Cardiac muscle cell (in vitro differentiated cells and primary cell): Measurements from ENCODE around the gene KDM5A. TPM values are rescaled to one million over a fixed set of nuclear protein-coding genes. Genes with fewer than 3 reads are reported as not detected.
"Not testable (repeated sequence)": the region's sequence is repeated elsewhere in the genome, so short reads cannot be mapped to it uniquely, and the experiment has no call there.

Experiments used
- DNase-seq, 2 donors: peaks; one replicate each; pipeline versions ENCODE4 v3.0.0 to v3.0.0-alpha.2; 2010 to 2017; ENCODE audit warnings: low read depth in 1 of 2, low spot score in 1 of 2
- H3K27ac ChIP-seq: fragments of 200-600 bp; sonication (generic); 2 replicates; pipeline ENCODE4 v1.5.1; 2016
- H3K27me3 ChIP-seq: fragments of 200-600 bp; sonication (generic); 2 replicates; pipeline ENCODE4 v1.6.0; 2016; ENCODE audit warnings: control low read depth
- H3K36me3 ChIP-seq: fragments of 200-600 bp; sonication (generic); 2 replicates; pipeline ENCODE4 v1.5.1; 2016; ENCODE audit warnings: control low read depth
- H3K4me1 ChIP-seq: fragments of 200-600 bp; sonication (generic); 2 replicates; pipeline ENCODE4 v1.8.1; 2017; ENCODE audit warnings: low read depth, mild to moderate bottlenecking, mixed run types
- H3K4me3 ChIP-seq: fragments of 200-600 bp; sonication (generic); 2 replicates; pipeline ENCODE4 v1.5.1; 2016; ENCODE audit warnings: mild to moderate bottlenecking
- H3K9me3 ChIP-seq: fragments of 200-600 bp; sonication (generic); 2 replicates; pipeline ENCODE4 v1.5.1; 2017; ENCODE audit warnings: low read depth, mild to moderate bottlenecking, control low read depth
- CTCF ChIP-seq: IDR thresholded peaks from 2 replicates; pipeline ENCODE4 v1.5.1; 2012; ENCODE audit warnings: low read depth, mild to moderate bottlenecking, low read length
- polyA plus RNA-seq: library from polyadenylated mRNA; unstranded; fragments of >200 nt; fragmentation: Nextera tagmentation; extraction: Ambion mirVana; gene quantifications from 2 replicates; pipeline ENCODE4 v1.2.1, GENCODE V29; 2016
- total RNA-seq: library from RNA; depleted of rRNA; stranded (reverse); fragments of >200 nt; gene quantifications from 2 replicates; pipeline ENCODE4 v1.2.3, GENCODE V29; 2016

KDM5A gene
- total RNA-seq = 36.3 and 36.4 TPM in 2 replicates
- polyA plus RNA-seq = 41.1 and 46.0 TPM in 2 replicates

- TF ChIP-seq CTCF = no peak
- no peaks in the 10 kb centered on the region for H3K9me3 ChIP-seq
- peak within 1 kb of the TSS; percentile 98 for H3K27ac ChIP-seq
- H3K4me1 ChIP-seq = peaks cover 16% of the 10 kb centered on the region
- H3K27me3 ChIP-seq = no peaks in the 10 kb centered on the region
- DNase-seq = peak; percentile 96
- peaks cover 9% of the 10 kb centered on the region for H3K36me3 ChIP-seq
- peak within 1 kb of the TSS; percentile 83 for H3K4me3 ChIP-seq
Measured at GRCh38 chr12:389142-390096, at the start of gene KDM5A. Gene KDM5A, minus strand, starts transcription at chr12:389320. Its CDS starts 229 bp downstream, at chr12:389091.

DNA sequence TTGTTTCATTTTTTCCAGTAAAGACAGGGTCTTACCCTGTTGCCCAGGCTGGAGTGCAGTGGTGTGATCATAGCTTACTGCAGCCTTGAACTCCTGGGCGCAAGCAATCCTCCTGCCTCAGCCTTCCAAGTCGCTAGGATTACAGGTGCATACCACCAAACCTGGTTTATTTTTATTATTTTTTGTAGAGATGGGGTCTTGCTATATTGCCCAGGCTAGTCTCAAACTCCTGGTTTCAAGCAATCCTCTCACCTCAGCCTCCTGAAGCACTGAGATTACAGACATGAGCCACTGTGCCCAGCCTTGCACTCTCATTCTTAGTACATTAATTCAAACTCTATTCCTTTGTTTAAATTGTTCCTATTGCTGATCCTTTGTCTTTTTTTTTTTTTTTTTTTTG is 46.6 kb upstream of the KDM5A start:
- not testable (repeated sequence) for H3K27ac ChIP-seq, H3K9me3 ChIP-seq, H3K4me3 ChIP-seq, H3K27me3 ChIP-seq, DNase-seq, H3K4me1 ChIP-seq
- H3K36me3 ChIP-seq = peaks cover 26% of the 10 kb centered on the region

DNA sequence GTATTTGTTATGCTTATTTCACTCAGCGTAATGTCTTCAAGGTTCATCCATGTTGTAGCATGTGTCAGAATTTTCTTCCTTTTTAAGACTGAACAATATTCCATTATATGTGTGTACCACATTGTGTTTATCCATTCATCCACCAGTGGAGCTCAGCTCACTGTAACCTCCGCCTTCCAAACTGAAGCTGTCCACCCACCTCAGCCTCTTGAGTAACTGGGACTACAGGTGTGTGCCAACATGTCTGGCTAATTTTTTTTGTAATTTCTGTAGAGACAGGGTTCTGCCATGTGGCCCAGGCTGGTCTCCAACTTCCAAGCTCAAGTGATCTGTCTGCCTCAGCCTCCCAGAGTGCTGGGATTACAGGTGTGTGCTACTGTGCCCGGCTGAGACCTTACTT is 33.4 kb upstream of the KDM5A start:
- Histone ChIP-seq H3K4me1 (no peaks in the 10 kb centered on the region), H3K9me3 (no peaks in the 10 kb centered on the region), H3K27me3 (no peaks in the 10 kb centered on the region), H3K27ac (no peak overlapping the region), H3K4me3 (no peak overlapping the region), H3K36me3 (peaks cover 18% of the 10 kb centered on the region)
- no peak for DNase-seq
- TF ChIP-seq CTCF = no peak

GRCh38 chr12:418432-418831 is 29.3 kb upstream of the KDM5A start:
- TF ChIP-seq CTCF = no peak
- H3K36me3 ChIP-seq = peaks cover 16% of the 10 kb centered on the region
- no peak for DNase-seq

GRCh38 chr12:414859-415258 is 25.7 kb upstream of the KDM5A start:
- Histone ChIP-seq H3K9me3 (no peaks in the 10 kb centered on the region), H3K27me3 (no peaks in the 10 kb centered on the region), H3K4me3 (no peak overlapping the region), H3K27ac (no peak overlapping the region), H3K36me3 (peaks cover 14% of the 10 kb centered on the region), H3K4me1 (no peaks in the 10 kb centered on the region)
- DNase-seq = no peak
- no peak for TF ChIP-seq CTCF

More at GRCh38 chr12:418432-418831, 29.3 kb upstream of the KDM5A start:
- Histone ChIP-seq H3K4me1 (no peaks in the 10 kb centered on the region), H3K9me3 (no peaks in the 10 kb centered on the region), H3K4me3 (no peak overlapping the region), H3K27me3 (no peaks in the 10 kb centered on the region), H3K27ac (no peak overlapping the region)

GRCh38 chr12:402029-402389 is 12.9 kb upstream of the KDM5A start:
- peak; percentile 40 for TF ChIP-seq CTCF
- Histone ChIP-seq H3K4me1 (peaks cover 3% of the 10 kb centered on the region), H3K4me3 (peak overlapping the region; percentile 79), H3K27ac (peak overlapping the region; percentile 79), H3K27me3 (no peaks in the 10 kb centered on the region), H3K36me3 (no peaks in the 10 kb centered on the region), H3K9me3 (no peaks in the 10 kb centered on the region)
- peak; percentile 32 to 45 for DNase-seq
